K562 (cell line): ENCODE measurements around the gene FBXW9. TPM values are rescaled to one million over a fixed set of nuclear protein-coding genes. Genes with fewer than 3 reads are reported as not detected.

Experiments used
- CTBP1 ChIP-seq: fragments of 450-650 bp; IDR thresholded peaks from 2 replicates; pipeline ENCODE4 v1.6.1; 2016; ENCODE audit warnings: borderline replicate concordance
- HDAC1 ChIP-seq, 2 experiments: fragments of 450-650 bp; IDR thresholded peaks; 2 replicates each; pipeline ENCODE4 v1.6.1; 2016 to 2017; ENCODE audit warnings: inconsistent platforms in 1 of 2, mild to moderate bottlenecking in 1 of 2, moderate library complexity in 1 of 2
- MIER1 ChIP-seq: fragments of 450-650 bp; IDR thresholded peaks from 2 replicates; pipeline ENCODE4 v1.6.1; 2016; ENCODE audit warnings: antibody characterized with exemption, mild to moderate bottlenecking, low read depth
- POLR2G ChIP-seq: fragments of 200-400 bp; formaldehyde crosslinking; IDR thresholded peaks from 2 replicates; pipeline ENCODE4 v1.6.1; 2017; ENCODE audit warnings: low read depth, mild to moderate bottlenecking, antibody characterized with exemption, low read length, moderate library complexity
- ZNF263 ChIP-seq: sonication (generic); formaldehyde crosslinking; IDR thresholded peaks from 2 replicates; pipeline ENCODE4 v1.8.0; 2022; ENCODE audit warnings: mild to moderate bottlenecking, missing genetic modification reagents, borderline replicate concordance
- polyA plus RNA-seq, 8 experiments: library from polyadenylated mRNA; depleted of rRNA in 4 of 8; stranded (reverse) in 5 of 8; unstranded in 3 of 8; fragments of >200 nt; fragmentation: Nextera tagmentation in 2 of 8; fragmentation: Illumina TruSeq in 1 of 8; extraction: Ambion mirVana in 2 of 8; extraction: Trizol in 1 of 8; gene quantifications; 2 replicates each; pipeline versions ENCODE4 v1.2.1 to v1.2.3, GENCODE V29; 2011 to 2014; ENCODE audit warnings: inconsistent platforms in 1 of 8, missing spikeins in 1 of 8
- total RNA-seq, 7 experiments: library from RNA; depleted of rRNA in 6 of 7; stranded (reverse); fragments of >200 nt in 6 of 7; fragmentation: Illumina TruSeq in 2 of 7; extraction: Trizol in 2 of 7; gene quantifications; 2 replicates each; pipeline versions ENCODE4 v1.2.1 to v1.2.3, GENCODE V29; 2011 to 2021; ENCODE audit warnings: low replicate concordance in 1 of 7
- TF ChIP-seq, protein P1 (sequence below), 2 experiments: fragments of 450-650 bp; IDR thresholded peaks; 2 replicates each; pipeline ENCODE4 v1.6.1; 2016
- TF ChIP-seq, protein P2 (sequence below), 2 experiments: fragments of 250-450 bp in 1 of 2; fragments of 450-650 bp in 1 of 2; sonication (Bioruptor Pico) in 1 of 2; IDR thresholded peaks; 2 replicates each; pipeline versions ENCODE4 v1.6.1 to v1.8.0; 2016 to 2021; ENCODE audit warnings: mild to moderate bottlenecking in 2 of 2, moderate library complexity in 2 of 2, missing compliant biosample characterization in 1 of 2, missing genetic modification characterization in 1 of 2
- TF ChIP-seq, protein P3 (sequence below): fragments of 250-450 bp; sonication (Bioruptor Pico); IDR thresholded peaks from 2 replicates; pipeline ENCODE4 v1.8.0; 2021; ENCODE audit warnings: borderline replicate concordance, mild to moderate bottlenecking, moderate library complexity; ENCODE audit not compliant: poor library complexity, severe bottlenecking

The FBXW9 gene
- total and polyA plus RNA-seq, 9 of the 15 experiments (the other 6 are each of a cell fraction or from before 2014, with no cell fraction given): 0.23 to 21.7 (median 6.2) TPM

DNA sequence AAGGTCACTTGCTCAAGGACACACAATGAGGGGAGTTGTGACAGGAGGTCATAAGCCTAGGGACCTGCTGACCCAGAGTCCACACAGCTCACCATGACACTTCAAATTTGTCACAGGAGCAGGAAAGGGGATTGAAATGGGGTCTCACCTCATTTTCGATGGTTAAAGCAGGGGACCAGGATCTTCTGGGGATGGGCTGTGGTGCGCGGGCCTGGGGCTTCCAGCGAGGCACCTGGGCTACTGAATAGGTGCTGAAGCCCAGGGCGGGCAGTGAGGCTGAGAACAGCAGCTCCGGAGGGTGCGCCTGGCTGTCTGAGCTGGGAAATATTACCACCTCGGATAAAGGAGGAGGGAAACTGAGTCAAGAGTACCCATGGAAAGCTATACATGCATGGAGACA lies 40.9 kb downstream of the FBXW9 start (continued):
- TF ChIP-seq ZNF263 (CRISPR knock-in tag) (no peak), CTBP1 (no peak), POLR2G (no peak), HDAC1 (IDR thresholded peaks at IDR 0.05) (no peak), MIER1 (no peak)
- TF ChIP-seq, protein P1, sequence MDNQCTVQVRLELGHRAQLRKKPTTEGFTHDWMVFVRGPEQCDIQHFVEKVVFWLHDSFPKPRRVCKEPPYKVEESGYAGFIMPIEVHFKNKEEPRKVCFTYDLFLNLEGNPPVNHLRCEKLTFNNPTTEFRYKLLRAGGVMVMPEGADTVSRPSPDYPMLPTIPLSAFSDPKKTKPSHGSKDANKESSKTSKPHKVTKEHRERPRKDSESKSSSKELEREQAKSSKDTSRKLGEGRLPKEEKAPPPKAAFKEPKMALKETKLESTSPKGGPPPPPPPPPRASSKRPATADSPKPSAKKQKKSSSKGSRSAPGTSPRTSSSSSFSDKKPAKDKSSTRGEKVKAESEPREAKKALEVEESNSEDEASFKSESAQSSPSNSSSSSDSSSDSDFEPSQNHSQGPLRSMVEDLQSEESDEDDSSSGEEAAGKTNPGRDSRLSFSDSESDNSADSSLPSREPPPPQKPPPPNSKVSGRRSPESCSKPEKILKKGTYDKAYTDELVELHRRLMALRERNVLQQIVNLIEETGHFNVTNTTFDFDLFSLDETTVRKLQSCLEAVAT (IDR thresholded peaks at IDR 0.05): no peak
- TF ChIP-seq, protein P2, sequence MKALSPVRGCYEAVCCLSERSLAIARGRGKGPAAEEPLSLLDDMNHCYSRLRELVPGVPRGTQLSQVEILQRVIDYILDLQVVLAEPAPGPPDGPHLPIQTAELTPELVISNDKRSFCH (CRISPR knock-in tag; IDR thresholded peaks at IDR 0.05): no peak
- TF ChIP-seq, protein P2 (tag; IDR thresholded peaks at IDR 0.05): no peak
- TF ChIP-seq, protein P3, sequence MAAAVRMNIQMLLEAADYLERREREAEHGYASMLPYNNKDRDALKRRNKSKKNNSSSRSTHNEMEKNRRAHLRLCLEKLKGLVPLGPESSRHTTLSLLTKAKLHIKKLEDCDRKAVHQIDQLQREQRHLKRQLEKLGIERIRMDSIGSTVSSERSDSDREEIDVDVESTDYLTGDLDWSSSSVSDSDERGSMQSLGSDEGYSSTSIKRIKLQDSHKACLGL (CRISPR knock-in tag): no peak
